Gastroesophageal sphincter (tissue), 4 donors: ENCODE results near the gene KRTAP10-9. TPM values are rescaled to one million over a fixed set of nuclear protein-coding genes. Genes with fewer than 3 reads are reported as not detected.

Source experiments
- ATAC-seq: fragments of 150-250 bp; one replicate; pipeline ENCODE4 v1.9.1; 2016; ENCODE audit warnings: mild to moderate bottlenecking, moderate library complexity
- H3K27ac ChIP-seq, 4 donors: fragments of 200-600 bp; sonication (generic) in 3 of 4; 1 replicate in 3 of 4; 2 replicates in 1 of 4; pipeline ENCODE4 v1.5.1; 2016 to 2019
- H3K27me3 ChIP-seq: fragments of 200-600 bp; sonication (generic); one replicate; pipeline ENCODE4 v1.5.1; 2019
- H3K36me3 ChIP-seq, 2 donors: fragments of 200-600 bp; sonication (generic); one replicate each; pipeline ENCODE4 v1.5.1; 2019; ENCODE audit warnings: control low read depth in 1 of 2
- H3K4me1 ChIP-seq, 3 donors: fragments of 200-600 bp; sonication (generic); 1 replicate in 2 of 3; 2 replicates in 1 of 3; pipeline ENCODE4 v1.5.1; 2016 to 2019; ENCODE audit warnings: control low read depth in 2 of 3
- H3K4me3 ChIP-seq, 2 donors: fragments of 200-600 bp; sonication (generic); one replicate each; pipeline ENCODE4 v1.5.1; 2019; ENCODE audit warnings: mild to moderate bottlenecking in 1 of 2, moderate library complexity in 1 of 2
- H3K9me3 ChIP-seq, 3 donors: fragments of 200-600 bp; sonication (generic); one replicate each; pipeline ENCODE4 v1.5.1; 2017 to 2019; ENCODE audit warnings: control low read depth in 2 of 3
- CTCF ChIP-seq, 4 experiments: fragments of 200-600 bp in 2 of 4; fragments of 450-650 bp in 2 of 4; sonication (generic) in 1 of 4; IDR thresholded peaks; one replicate each; pipeline ENCODE4 v1.5.1; 2017 to 2019; ENCODE audit warnings: antibody characterized with exemption in 4 of 4, mild to moderate bottlenecking in 2 of 4, moderate library complexity in 2 of 4
- EP300 ChIP-seq: sonication (generic); formaldehyde crosslinking; IDR thresholded peaks from one replicate; pipeline ENCODE4 v1.6.1; 2017; ENCODE audit warnings: antibody characterized with exemption, mild to moderate bottlenecking
- POLR2A ChIP-seq, 2 donors: fragments of 450-650 bp; IDR thresholded peaks; one replicate each; pipeline ENCODE4 v1.6.1; 2017; ENCODE audit warnings: antibody characterized with exemption in 2 of 2, mild to moderate bottlenecking in 2 of 2, moderate library complexity in 1 of 2
- POLR2AphosphoS5 ChIP-seq: sonication (generic); formaldehyde crosslinking; IDR thresholded peaks from one replicate; pipeline ENCODE4 v1.6.1; 2017; ENCODE audit warnings: antibody characterized with exemption
- WGBS, 2 donors: methylation state at CpG; one replicate each; pipeline ENCODE4 v1.1.5; 2018; ENCODE audit warnings: low coverage in 1 of 2; 5-methylcytosine and 5-hydroxymethylcytosine counted together
- total RNA-seq, 4 donors: library from RNA; depleted of rRNA; stranded (reverse); fragments of >200 nt; gene quantifications; one replicate each; pipeline ENCODE4 v1.1.0, GENCODE V29; 2016

The KRTAP10-9 gene
- total RNA-seq, 4 donors from 2014 or later, result not detected

- Histone ChIP-seq H3K27me3 (peaks cover 26% of the 10 kb centered on the region), H3K4me3 (no peak overlapping the region), H3K36me3 (no peaks in the 10 kb centered on the region), H3K4me1 (no peaks in the 10 kb centered on the region), H3K9me3 (peaks cover 0 to 8% (median 0%) of the 10 kb centered on the region in 3 donors), H3K27ac (no peak overlapping the region)
- WGBS, 2 donors, result 79 to 100% methylated on average over 3 of the region's 5 CpGs
- no peak for ATAC-seq
- no peak for TF ChIP-seq POLR2A (IDR thresholded peaks at IDR 0.05)
- TF ChIP-seq EP300, result no peak
- TF ChIP-seq CTCF (IDR thresholded peaks at IDR 0.05), result no peak
- no peak for TF ChIP-seq POLR2AphosphoS5
These were observed 37.8 kb downstream of the KRTAP10-9 start for GRCh38 chr21:44664691-44665090.

GRCh38 chr21:44666401-44667320 lies 39.8 kb downstream of the KRTAP10-9 start, which contains the start of gene KRTAP12-2:
KRTAP12-2 (minus strand) TSS chr21:44666927; CDS start chr21:44666886, 41 bp downstream.
- 55 to 57% methylated on average over 4 of the region's 19 CpGs for WGBS, 2 donors
- Histone ChIP-seq H3K36me3 (no peaks in the 10 kb centered on the region), H3K4me1 (no peaks in the 10 kb centered on the region), H3K27ac (no peak within 1 kb of the TSS), H3K4me3 (no peak within 1 kb of the TSS), H3K9me3 (peaks cover 0 to 23% (median 0%) of the 10 kb centered on the region in 3 donors), H3K27me3 (peaks cover 32% of the 10 kb centered on the region)
- TF ChIP-seq CTCF (IDR thresholded peaks at IDR 0.05) (no peak), POLR2AphosphoS5 (no peak), EP300 (no peak), POLR2A (IDR thresholded peaks at IDR 0.05) (no peak)
- no peak for ATAC-seq

- TF ChIP-seq POLR2AphosphoS5 (no peak), POLR2A (IDR thresholded peaks at IDR 0.05) (no peak), EP300 (no peak), CTCF (IDR thresholded peaks at IDR 0.05) (no peak)
- H3K36me3 ChIP-seq, result no peaks in the 10 kb centered on the region
- H3K4me1 ChIP-seq, result no peaks in the 10 kb centered on the region
- H3K4me3 ChIP-seq, result no peak overlapping the region
- no peak overlapping the region for H3K27ac ChIP-seq
- H3K27me3 ChIP-seq, result peaks cover 30% of the 10 kb centered on the region
- H3K9me3 ChIP-seq, result peaks cover 0 to 32% (median 0%) of the 10 kb centered on the region in 3 donors
- ATAC-seq, result no peak
- WGBS, 2 donors, result 47 to 100% methylated on average over 1 of the region's 1 CpG
These were observed 40.7 kb downstream of the KRTAP10-9 start for GRCh38 chr21:44667612-44668011.

GRCh38 chr21:44670642-44671432 lies 43.9 kb downstream of the KRTAP10-9 start:
- Histone ChIP-seq H3K27me3 (peaks cover 20% of the 10 kb centered on the region), H3K9me3 (peaks cover 0 to 40% (median 0%) of the 10 kb centered on the region in 3 donors), H3K36me3 (no peaks in the 10 kb centered on the region), H3K4me1 (no peaks in the 10 kb centered on the region), H3K4me3 (no peak overlapping the region), H3K27ac (no peak overlapping the region)
- ATAC-seq, result no peak
- TF ChIP-seq POLR2A (IDR thresholded peaks at IDR 0.05), result no peak
- no peak for TF ChIP-seq CTCF (IDR thresholded peaks at IDR 0.05)
- TF ChIP-seq EP300, result no peak
- TF ChIP-seq POLR2AphosphoS5, result no peak
- WGBS, 2 donors, result 60 to 73% methylated on average over 1 to 2 of the region's 3 CpGs
